OCI-LY7 (cell line): ENCODE results near the gene C1orf74. TPM values are rescaled to one million over a fixed set of nuclear protein-coding genes. Genes with fewer than 3 reads are reported as not detected.

Experiments
- BruUV-seq: library from RNA; stranded (reverse); fragments of 400-500 nt; replicated peaks from 2 replicates; lab custom pipeline; 2021; lab: Mats Ljungman, UMichigan
- CTCF ChIA-PET: fragments of 300-600 bp; sonication (Branson Sonifier 250); formaldehyde crosslinking; loops from one replicate; lab custom pipeline; 2022; ENCODE audit warnings: antibody characterized with exemption; ENCODE audit not compliant: unreplicated experiment; lab: Charles Lee
- POLR2A ChIA-PET: fragments of 300-600 bp; sonication (Branson Sonifier 250); formaldehyde crosslinking; loops from one replicate; lab custom pipeline; 2022; ENCODE audit warnings: antibody characterized with exemption; lab: Charles Lee
- DNase-seq: peaks from one replicate; pipeline ENCODE4 v3.0.0-alpha.2; 2015; ENCODE audit warnings: low spot score
- H2AFZ ChIP-seq: fragments of 200-600 bp; sonication (generic), shearing (Covaris generic); 2 replicates; pipeline ENCODE4 v1.6.1; 2014; ENCODE audit warnings: mild to moderate bottlenecking, antibody characterized with exemption, low read length, moderate library complexity
- H3K27ac ChIP-seq: fragments of 200-600 bp; sonication (generic); 2 replicates; pipeline ENCODE4 v1.5.1; 2014; ENCODE audit warnings: mixed run types, low read depth, mild to moderate bottlenecking, moderate library complexity, low read length, inconsistent platforms; ENCODE audit not compliant: poor library complexity, severe bottlenecking
- H3K36me3 ChIP-seq: fragments of 200-600 bp; sonication (generic); 2 replicates; pipeline ENCODE4 v1.6.1; 2014; ENCODE audit warnings: mild to moderate bottlenecking, antibody characterized with exemption, low read length, moderate library complexity, mixed read lengths; ENCODE audit not compliant: insufficient read depth
- H3K4me1 ChIP-seq: fragments of 200-600 bp; sonication (generic); 2 replicates; pipeline ENCODE4 v1.5.1; 2014; ENCODE audit warnings: mild to moderate bottlenecking, low read length; ENCODE audit not compliant: insufficient read depth, poor library complexity, severe bottlenecking
- H3K4me2 ChIP-seq: fragments of 200-600 bp; sonication (generic); 2 replicates; pipeline ENCODE4 v1.6.1; 2014; ENCODE audit warnings: mild to moderate bottlenecking, low read length
- H3K4me3 ChIP-seq: fragments of 200-600 bp; sonication (generic); 2 replicates; pipeline ENCODE4 v1.5.1; 2014; ENCODE audit warnings: mild to moderate bottlenecking, low read depth, low read length; ENCODE audit not compliant: poor library complexity, severe bottlenecking
- H3K79me2 ChIP-seq: fragments of 200-600 bp; sonication (generic); 2 replicates; pipeline ENCODE4 v1.6.1; 2016; ENCODE audit warnings: low read depth, mild to moderate bottlenecking, low read length, moderate library complexity, mixed read lengths; ENCODE audit not compliant: insufficient read depth
- H3K9me2 ChIP-seq: fragments of 200-600 bp; sonication (generic); 2 replicates; pipeline ENCODE4 v1.6.1; 2016; ENCODE audit warnings: mild to moderate bottlenecking, low read length, mixed read lengths; ENCODE audit not compliant: insufficient read depth
- H3K9me3 ChIP-seq: fragments of 200-600 bp; sonication (generic); 2 replicates; pipeline ENCODE4 v1.6.1; 2014; ENCODE audit warnings: mild to moderate bottlenecking, mixed run types, low read length, mixed read lengths
- H4K20me1 ChIP-seq: fragments of 200-600 bp; sonication (generic); 2 replicates; pipeline ENCODE4 v1.6.1; 2014; ENCODE audit warnings: mild to moderate bottlenecking, antibody characterized with exemption, low read length, moderate library complexity, mixed read lengths; ENCODE audit not compliant: insufficient read depth
- EZH2phosphoT487 ChIP-seq: fragments of 200-600 bp; sonication (generic); IDR thresholded peaks from 2 replicates; pipeline ENCODE4 v1.6.1; 2018; ENCODE audit warnings: low read depth, borderline replicate concordance, mild to moderate bottlenecking, mixed run types, antibody characterized with exemption, low read length, moderate library complexity, mixed read lengths
- intact Hi-C: fragments of 100-400 bp; cut with micrococcal nuclease; formaldehyde crosslinking; loops from one replicate; pipeline ENCODE4 v1.10.0; 2022; ENCODE audit not compliant: unreplicated experiment
- total RNA-seq, 2 experiments: library from RNA; depleted of rRNA in 1 of 2; stranded (reverse); fragments of >200 nt in 1 of 2; shearing (Covaris generic) in 1 of 2; gene quantifications; 2 replicates each; pipeline ENCODE4 v1.2.3, GENCODE V29; 2014 to 2022
- TF ChIP-seq, protein P1 (sequence below): fragments of 200-600 bp; sonication (generic); conservative IDR thresholded peaks from 2 replicates; pipeline ENCODE4 v1.5.1; 2014; ENCODE audit warnings: mild to moderate bottlenecking, antibody characterized with exemption, low read length, moderate library complexity, mixed read lengths

Gene C1orf74
- total RNA-seq, 2 experiments from 2014 or later = 4.2 to 4.4 TPM

DNA sequence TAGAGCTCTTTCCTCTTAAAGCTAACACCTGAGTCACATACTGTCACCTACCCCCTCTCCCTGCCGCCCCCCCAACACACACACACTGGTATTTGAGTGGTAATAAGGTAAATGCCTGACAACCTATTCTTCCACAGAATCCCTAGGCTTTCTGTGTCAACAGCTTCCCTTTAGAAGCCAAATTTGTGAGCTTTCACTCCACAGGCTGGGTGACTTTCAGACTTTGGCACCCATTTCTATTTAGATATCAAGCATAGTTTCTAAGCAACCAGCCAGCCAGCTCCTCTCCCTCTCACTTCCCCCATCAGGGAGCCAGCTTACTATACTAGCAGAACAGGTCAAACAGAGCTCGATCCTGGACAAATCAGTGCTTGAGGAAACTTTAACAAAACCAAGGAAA lies 3.2 kb upstream of the C1orf74 start:
- Histone ChIP-seq H3K4me3 (no peak overlapping the region), H3K36me3 (peaks cover 6% of the 10 kb centered on the region), H3K27ac (no peak overlapping the region), H3K4me1 (peaks cover 15% of the 10 kb centered on the region), H2AFZ (peak overlapping the region; percentile 55), H3K79me2 (peaks cover 8% of the 10 kb centered on the region; the same call in 1 of the 2 replicates), H3K4me2 (no peak overlapping the region), H3K9me2 (no peaks in the 10 kb centered on the region), H4K20me1 (no peaks in the 10 kb centered on the region), H3K9me3 (peaks cover 5% of the 10 kb centered on the region; the same call in 1 of the 2 replicates)
- CTCF ChIA-PET = interaction anchor here (0.6 to 1.7 kb wide), 3 partner anchors 10 to 40 kb away, joined by 3 to 5 read pairs (median 4); no protein-coding TSS in a partner anchor
- POLR2A ChIA-PET = interaction anchor here (0.7 to 2.9 kb wide), 8 partner anchors 10 to 1964 kb away, joined by 3 to 23 read pairs (median 6); partner anchors contain the start of gene TRAF3IP3
- BruUV-seq = no TSS peak
- intact Hi-C loops = no loop called here
- TF ChIP-seq, protein P1, sequence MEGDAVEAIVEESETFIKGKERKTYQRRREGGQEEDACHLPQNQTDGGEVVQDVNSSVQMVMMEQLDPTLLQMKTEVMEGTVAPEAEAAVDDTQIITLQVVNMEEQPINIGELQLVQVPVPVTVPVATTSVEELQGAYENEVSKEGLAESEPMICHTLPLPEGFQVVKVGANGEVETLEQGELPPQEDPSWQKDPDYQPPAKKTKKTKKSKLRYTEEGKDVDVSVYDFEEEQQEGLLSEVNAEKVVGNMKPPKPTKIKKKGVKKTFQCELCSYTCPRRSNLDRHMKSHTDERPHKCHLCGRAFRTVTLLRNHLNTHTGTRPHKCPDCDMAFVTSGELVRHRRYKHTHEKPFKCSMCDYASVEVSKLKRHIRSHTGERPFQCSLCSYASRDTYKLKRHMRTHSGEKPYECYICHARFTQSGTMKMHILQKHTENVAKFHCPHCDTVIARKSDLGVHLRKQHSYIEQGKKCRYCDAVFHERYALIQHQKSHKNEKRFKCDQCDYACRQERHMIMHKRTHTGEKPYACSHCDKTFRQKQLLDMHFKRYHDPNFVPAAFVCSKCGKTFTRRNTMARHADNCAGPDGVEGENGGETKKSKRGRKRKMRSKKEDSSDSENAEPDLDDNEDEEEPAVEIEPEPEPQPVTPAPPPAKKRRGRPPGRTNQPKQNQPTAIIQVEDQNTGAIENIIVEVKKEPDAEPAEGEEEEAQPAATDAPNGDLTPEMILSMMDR = no peak
- no peak for TF ChIP-seq EZH2phosphoT487
- no peak for DNase-seq

DNA sequence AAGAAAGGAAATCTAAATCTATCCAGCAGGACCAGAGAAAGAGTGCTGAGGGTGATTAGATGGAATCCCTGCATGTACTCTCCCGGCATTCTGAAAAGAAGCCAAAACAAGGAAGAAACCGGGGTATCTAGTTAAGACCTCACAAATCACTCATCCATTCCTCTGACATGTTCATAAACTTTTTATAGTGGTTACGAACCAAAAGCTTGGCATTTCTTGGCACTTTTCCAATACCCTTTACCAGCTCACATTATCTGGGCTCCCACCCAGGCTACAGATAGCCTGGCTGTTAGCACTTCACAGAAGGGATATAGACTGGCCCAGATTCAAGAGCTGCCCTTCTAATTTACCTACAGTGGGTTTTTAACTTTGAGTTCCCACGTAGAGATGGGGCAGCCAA lies 1.8 kb upstream of the C1orf74 start:
- H3K9me2 ChIP-seq = no peaks in the 10 kb centered on the region
- H3K27ac ChIP-seq = no peak overlapping the region
- peaks cover 5% of the 10 kb centered on the region; the same call in 1 of the 2 replicates for H3K9me3 ChIP-seq
- intact Hi-C loops = no loop called here
- H3K4me3 ChIP-seq = no peak overlapping the region
- TF ChIP-seq, protein P1 = no peak
- no peak for TF ChIP-seq EZH2phosphoT487
- ChIA-PET CTCF (no interaction called here), POLR2A (interaction anchor here (0.7 to 2.9 kb wide), 5 partner anchors 17 to 73 kb away, joined by 3 to 23 read pairs (median 8); partner anchors contain the start of gene TRAF3IP3)
- no peaks in the 10 kb centered on the region for H4K20me1 ChIP-seq
- H3K4me2 ChIP-seq = no peak overlapping the region
- no peak overlapping the region; the same call in 1 of the 2 replicates for H2AFZ ChIP-seq
- peaks cover 18% of the 10 kb centered on the region for H3K36me3 ChIP-seq
- BruUV-seq = no TSS peak
- peaks cover 8% of the 10 kb centered on the region; the same call in 1 of the 2 replicates for H3K79me2 ChIP-seq
- H3K4me1 ChIP-seq = peaks cover 15% of the 10 kb centered on the region
- no peak for DNase-seq

DNA sequence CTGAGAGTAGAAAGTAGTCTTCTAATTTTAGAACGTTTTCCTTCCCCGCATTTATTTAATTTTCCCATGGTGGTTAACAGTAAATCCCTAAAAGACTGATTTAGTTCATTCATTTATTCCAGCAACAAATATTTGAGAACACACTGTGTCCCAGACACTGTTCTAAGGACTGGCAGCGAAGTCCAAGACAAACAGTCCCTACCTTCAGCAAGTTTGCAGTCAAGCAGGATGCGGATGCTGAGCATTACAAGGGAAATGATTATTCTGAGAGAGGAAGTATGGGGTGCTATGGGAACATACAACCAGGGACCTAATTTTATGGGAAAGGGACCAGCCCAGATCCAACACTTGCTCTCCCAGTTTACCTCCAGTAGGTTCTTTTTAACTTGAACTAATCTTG lies 1.2 kb upstream of the C1orf74 start:
- POLR2A ChIA-PET = interaction anchor here (0.6 to 2.9 kb wide), 5 partner anchors 8 to 156 kb away, joined by 3 to 11 read pairs (median 4); partner anchors contain the start of gene TRAF3IP3
- H3K4me1 ChIP-seq = peaks cover 15% of the 10 kb centered on the region
- H3K9me3 ChIP-seq = peaks cover 5% of the 10 kb centered on the region; the same call in 1 of the 2 replicates
- CTCF ChIA-PET = no interaction called here
- no peaks in the 10 kb centered on the region for H3K9me2 ChIP-seq
- no peak for DNase-seq
- H3K36me3 ChIP-seq = peaks cover 22% of the 10 kb centered on the region
- peaks cover 8% of the 10 kb centered on the region; the same call in 1 of the 2 replicates for H3K79me2 ChIP-seq
- H2AFZ ChIP-seq = peak overlapping the region; percentile 100; the same call in 1 of the 2 replicates
- H4K20me1 ChIP-seq = no peaks in the 10 kb centered on the region
- TF ChIP-seq, protein P1 = no peak
- TF ChIP-seq EZH2phosphoT487 = no peak
- H3K4me2 ChIP-seq = no peak overlapping the region
- no TSS peak for BruUV-seq
- no peak overlapping the region for H3K27ac ChIP-seq
- no peak overlapping the region for H3K4me3 ChIP-seq
- intact Hi-C loops = no loop called here
